GF-D8 (cell line): Measurements from ENCODE around the gene POLD3.

Source experiments
- DNase-seq: peaks from one replicate; lab custom pipeline; 2025; lab: John Stamatoyannopoulos, UW

Gene POLD3

GRCh38 chr11:74673693-74674360 is 81.4 kb downstream of the POLD3 start:
- DNase-seq = no peak

GRCh38 chr11:74675761-74676160 is 83.4 kb downstream of the POLD3 start:
- no peak for DNase-seq

DNA sequence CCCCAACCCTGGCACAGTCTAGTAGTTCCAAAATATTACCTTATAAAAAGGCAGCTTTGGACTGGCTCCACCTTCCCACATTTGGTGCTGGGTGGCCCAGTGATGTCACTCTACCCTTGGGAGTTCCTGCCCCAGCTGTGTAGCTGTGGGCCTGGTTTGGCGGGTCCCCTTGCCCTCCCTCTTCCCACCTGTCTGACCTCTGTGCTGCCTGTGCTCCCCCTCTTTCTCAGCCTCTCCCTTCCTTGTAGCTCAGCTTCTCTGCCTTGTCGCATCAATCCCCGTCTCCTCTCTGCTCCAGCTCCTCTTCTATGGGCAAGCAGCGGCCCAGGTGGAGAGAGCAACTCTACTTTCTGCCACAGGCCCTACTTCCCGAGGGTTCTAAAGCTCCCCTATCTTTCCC is 84.2 kb downstream of the POLD3 start:
- no peak for DNase-seq

DNA sequence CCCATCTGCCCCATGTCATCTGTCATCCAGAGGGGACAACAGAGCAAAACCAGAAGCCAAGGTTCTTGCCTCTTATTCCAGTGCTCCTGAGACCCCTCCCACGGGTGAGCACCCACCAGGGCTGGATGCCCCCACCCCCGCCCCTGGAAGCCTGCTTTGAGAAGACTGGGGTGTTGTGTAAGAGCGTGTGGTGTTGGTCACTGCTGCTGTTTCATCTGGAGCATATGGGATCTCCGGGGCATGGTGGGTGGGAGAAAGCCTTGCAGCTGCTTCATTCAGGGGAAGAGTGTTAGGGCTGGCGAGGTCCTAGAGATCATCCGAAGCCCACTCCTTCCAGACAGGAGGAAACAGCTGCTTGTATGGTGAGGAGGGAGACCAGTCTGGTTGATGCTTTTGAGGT is 84.7 kb downstream of the POLD3 start:
- DNase-seq = no peak

- DNase-seq = no peak
These were observed 85.7 kb downstream of the POLD3 start for GRCh38 chr11:74678041-74678440.

GRCh38 chr11:74678591-74679512 is 86.5 kb downstream of the POLD3 start:
- DNase-seq = no peak

DNA sequence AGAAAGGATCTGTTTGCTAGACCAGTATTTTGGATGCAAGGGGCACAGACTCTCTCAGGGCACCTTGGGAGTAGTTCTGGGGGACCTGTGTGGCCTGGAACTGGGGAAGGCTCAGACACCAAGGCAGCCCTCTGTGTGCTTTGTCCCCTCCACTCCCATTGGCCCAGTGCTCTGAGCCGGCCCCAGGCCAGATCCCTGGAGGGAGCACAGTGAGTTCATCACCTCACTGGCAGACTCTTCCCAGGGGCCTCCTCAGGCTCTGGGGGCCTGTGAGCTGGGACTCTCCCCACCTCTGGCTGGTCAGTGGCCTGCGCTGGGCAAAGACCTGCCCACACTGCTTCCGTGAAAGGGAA is 87.1 kb downstream of the POLD3 start:
- DNase-seq = no peak

DNA sequence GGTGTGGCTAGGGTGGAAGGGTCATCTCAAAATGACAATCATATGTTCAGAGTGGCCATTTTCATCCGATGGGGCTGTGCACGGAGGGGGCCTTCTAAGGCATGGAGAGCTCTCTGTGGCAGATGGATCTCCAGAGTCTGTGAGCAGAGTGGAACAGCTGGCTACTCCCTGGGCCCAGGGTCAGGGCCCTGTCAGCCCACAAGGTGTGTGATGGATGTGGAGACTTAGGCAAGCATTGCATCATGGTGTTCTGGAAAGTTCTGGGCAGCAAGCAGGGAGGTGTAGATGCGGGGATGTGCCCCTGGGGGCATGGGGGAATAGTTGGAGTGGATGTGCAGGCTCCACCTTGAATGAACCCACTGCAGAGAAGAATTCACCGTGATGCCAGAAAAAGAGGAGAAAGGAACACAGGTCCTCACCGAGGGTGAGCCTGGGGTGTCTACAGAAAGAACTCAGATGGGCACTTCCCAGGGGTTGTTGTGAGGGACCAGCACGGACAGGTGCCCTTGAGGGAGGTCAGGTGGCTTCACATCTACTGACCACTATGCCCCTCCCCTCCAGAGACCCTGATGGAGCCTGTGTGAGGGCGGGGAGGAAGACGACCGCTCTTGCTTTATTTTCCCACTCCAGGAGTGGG is 87.8 kb downstream of the POLD3 start:
- no peak for DNase-seq

DNA sequence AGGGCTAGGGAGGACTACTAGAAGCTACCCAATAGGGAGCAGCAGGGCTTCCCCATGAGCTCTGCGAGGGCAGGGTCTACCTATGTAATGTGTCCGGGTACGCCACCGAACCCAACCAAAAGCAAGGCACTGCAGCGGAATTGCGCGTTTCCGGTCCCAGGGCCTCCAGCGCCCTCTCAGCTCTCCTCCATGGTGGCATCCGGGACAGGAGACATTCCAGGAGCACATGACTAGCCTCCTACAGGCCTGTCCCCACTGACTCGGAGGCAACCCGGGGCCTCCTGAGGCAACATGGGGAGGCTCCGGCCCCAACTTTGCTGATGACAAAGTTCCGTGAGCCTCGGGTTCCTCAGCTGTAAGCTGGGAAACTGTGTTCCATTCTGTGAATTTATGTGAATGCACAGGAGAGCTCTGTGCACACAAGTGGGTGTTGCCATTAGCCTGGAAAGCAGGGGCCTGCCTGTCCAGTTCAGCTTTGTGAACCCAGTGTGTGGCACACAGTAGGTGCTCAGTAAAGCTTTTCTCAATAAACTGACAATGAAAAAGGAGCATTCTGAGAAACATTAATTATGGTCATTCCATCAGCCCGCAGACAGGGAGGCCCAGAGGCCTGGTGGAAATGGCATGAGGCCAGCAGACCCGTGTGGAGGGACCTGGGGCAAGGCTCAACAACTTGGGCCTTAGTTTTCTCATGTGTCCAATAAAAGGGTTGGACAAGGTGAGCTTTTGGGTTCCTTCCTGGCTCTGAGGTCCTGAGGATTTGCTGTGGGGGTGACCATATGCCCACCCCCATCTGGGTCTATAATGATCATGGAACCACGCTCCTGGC is 88.5 kb downstream of the POLD3 start:
- no peak for DNase-seq

GRCh38 chr11:74681686-74682651 is 89.6 kb downstream of the POLD3 start:
- no peak for DNase-seq

DNA sequence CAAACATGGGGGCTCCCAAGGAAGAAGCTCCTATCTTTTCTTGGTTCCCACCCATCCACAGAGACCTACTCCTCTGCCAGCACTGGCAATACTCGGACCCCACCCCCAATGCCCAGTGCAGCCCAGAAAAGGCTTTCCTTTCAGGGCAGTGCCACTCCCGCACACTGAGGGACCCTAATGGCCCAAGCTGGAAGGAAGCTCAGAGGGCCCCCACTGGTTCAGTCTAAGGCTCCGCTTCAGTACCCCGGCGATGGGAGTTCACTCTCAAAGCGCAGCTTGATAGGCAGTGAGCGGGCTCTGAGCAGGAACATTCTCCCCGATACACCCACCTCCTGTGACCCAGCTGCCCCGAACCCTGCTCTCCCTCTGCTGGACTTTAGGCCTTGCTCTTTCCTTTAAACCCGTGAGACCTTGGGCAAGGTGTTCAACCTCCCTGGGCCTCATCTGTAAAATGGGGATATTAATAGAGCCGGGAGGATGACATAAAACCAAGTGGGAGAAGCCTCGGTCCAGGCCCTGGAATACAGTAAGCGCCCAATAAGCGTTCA is 90.4 kb downstream of the POLD3 start:
- no peak for DNase-seq

DNA sequence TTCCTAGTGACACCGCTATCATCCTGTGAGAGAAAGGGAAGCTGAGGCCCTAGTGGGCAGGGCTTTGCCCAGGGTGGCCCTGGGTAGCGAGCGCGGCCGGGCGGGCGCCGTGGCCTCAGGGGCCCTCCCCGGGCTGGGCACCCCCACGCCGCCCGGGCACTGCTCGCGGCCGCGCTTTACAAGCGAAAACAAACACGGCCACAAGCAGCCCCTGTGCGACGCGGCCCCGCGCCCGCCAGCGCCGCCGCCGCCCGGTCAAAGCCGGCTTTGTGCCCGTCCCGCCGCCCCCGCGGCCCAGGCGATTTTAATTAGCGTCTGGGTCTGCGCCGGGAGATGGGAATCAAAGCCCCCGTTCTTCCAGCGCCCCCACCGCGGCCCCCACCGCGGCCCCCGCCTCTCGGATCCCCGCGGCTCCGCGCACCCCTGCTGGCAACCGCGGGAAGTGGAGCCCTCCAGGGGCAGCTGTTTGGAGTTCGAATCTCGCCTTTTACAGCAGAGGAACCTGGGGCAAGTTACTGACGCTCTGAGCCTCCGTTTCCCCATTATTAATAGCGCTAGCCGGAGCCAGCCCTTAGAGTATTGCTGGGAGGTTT is 91.0 kb downstream of the POLD3 start:
- DNase-seq = no peak

DNA sequence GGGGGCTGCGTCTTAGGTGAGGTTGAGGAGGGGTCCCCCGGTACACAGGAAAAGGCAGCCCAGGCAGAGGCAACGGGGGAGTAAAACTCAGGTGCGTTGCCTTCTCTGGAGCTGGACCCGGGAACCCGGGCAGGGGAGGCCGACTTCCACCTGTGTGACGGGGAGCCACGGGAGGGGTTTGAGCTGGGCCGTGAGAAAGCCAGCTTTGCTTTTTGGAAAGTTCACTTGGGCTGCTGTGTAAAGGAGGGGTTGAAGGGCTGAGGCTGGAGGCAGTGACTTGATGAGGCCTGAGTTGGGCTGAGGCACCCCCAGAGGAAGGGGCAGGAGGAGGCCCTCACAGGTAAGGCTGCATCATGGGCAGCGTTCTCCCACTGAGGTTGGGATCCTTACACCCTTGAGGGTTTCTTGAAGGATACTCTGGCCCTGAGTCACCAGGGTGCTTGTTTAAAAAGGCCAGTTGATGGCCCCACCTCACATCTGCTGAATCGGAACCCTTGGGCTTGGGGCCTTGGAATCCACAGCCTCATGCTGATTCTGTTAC is 91.6 kb downstream of the POLD3 start:
- DNase-seq = no peak

DNA sequence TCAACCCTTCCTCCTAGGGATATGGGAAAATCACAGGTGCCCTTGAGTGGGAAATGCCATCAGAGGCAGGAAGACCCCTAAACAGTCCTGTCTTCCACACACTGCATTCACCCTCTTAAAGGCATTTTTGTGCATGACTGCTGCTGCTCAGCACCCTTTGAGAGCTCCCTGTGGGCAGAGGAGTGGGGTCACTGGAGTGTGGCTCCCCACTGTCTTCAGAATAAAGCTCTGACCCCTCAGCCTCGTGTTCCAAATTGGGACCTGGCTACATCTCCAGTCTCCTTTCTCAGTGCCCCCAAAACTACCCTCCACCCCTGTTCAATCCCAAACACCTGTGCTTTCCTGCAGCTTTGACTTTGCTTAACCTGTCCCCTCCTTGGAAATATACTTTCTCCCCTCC is 92.3 kb downstream of the POLD3 start:
- no peak for DNase-seq

GRCh38 chr11:74685338-74685737 is 93.0 kb downstream of the POLD3 start:
- no peak for DNase-seq

- no peak for DNase-seq
These were observed 93.5 kb downstream of the POLD3 start for GRCh38 chr11:74685905-74686304.

- DNase-seq = no peak
These were observed 94.4 kb downstream of the POLD3 start for GRCh38 chr11:74686792-74687191.

GRCh38 chr11:74687237-74688023 is 95.0 kb downstream of the POLD3 start:
- no peak for DNase-seq

- DNase-seq = no peak
These were observed 97.3 kb downstream of the POLD3 start for GRCh38 chr11:74689666-74690065.
